Liver (tissue), 9 donors: ENCODE results near the gene GPANK1. TPM values are rescaled to one million over a fixed set of nuclear protein-coding genes. Genes with fewer than 3 reads are reported as not detected.

Experiments
- DNase-seq: peaks from one replicate; pipeline ENCODE4 v3.0.0-alpha.2; 2017; ENCODE audit warnings: low spot score
- H3K27ac ChIP-seq, 2 donors: one replicate each; pipeline ENCODE4 v1.7.0; 2013; ENCODE audit warnings: inconsistent platforms in 2 of 2, low read length in 2 of 2, control low read depth in 1 of 2, low read depth in 1 of 2, mild to moderate bottlenecking in 1 of 2
- H3K27me3 ChIP-seq, 4 donors: one replicate each; pipeline versions ENCODE4 v1.6.1 to v1.7.0; 2013; ENCODE audit warnings: low read length in 3 of 4, inconsistent platforms in 1 of 4, mild to moderate bottlenecking in 1 of 4, moderate library complexity in 1 of 4; ENCODE audit not compliant: control insufficient read depth in 4 of 4, insufficient read depth in 4 of 4
- H3K36me3 ChIP-seq, 4 donors: one replicate each; pipeline versions ENCODE4 v1.6.1 to v1.7.0; 2013; ENCODE audit warnings: low read length in 3 of 4, mild to moderate bottlenecking in 3 of 4, low read depth in 1 of 4, moderate library complexity in 1 of 4; ENCODE audit not compliant: control insufficient read depth in 4 of 4, insufficient read depth in 3 of 4
- H3K4me1 ChIP-seq, 4 donors: one replicate each; pipeline versions ENCODE4 v1.6.1 to v1.7.0; 2013; ENCODE audit warnings: low read length in 3 of 4, mild to moderate bottlenecking in 3 of 4, moderate library complexity in 1 of 4; ENCODE audit not compliant: control insufficient read depth in 4 of 4, insufficient read depth in 4 of 4
- H3K4me3 ChIP-seq, 3 donors: one replicate each; pipeline versions ENCODE4 v1.6.1 to v1.7.0; 2013; ENCODE audit warnings: low read length in 3 of 3, control low read depth in 1 of 3, low read depth in 1 of 3, mild to moderate bottlenecking in 1 of 3
- H3K9ac ChIP-seq, 2 donors: one replicate each; pipeline ENCODE4 v1.7.0; 2013; ENCODE audit warnings: low read length in 2 of 2, mild to moderate bottlenecking in 2 of 2, moderate library complexity in 2 of 2, control low read depth in 1 of 2, low read depth in 1 of 2
- H3K9me3 ChIP-seq, 4 donors: one replicate each; pipeline versions ENCODE4 v1.6.1 to v1.7.0; 2013; ENCODE audit warnings: low read length in 3 of 4; ENCODE audit not compliant: control insufficient read depth in 4 of 4
- EGR1 ChIP-seq, 2 donors: IDR thresholded peaks; 2 replicates each; pipeline ENCODE4 v1.6.1; 2016 to 2018; ENCODE audit warnings: antibody characterized with exemption in 2 of 2, low read depth in 2 of 2
- FOXA1 ChIP-seq: IDR thresholded peaks from 2 replicates; pipeline ENCODE4 v1.6.1; 2016; ENCODE audit warnings: antibody characterized with exemption
- FOXA2 ChIP-seq: IDR thresholded peaks from 2 replicates; pipeline ENCODE4 v1.6.1; 2016; ENCODE audit warnings: antibody characterized with exemption
- GABPA ChIP-seq, 2 donors: IDR thresholded peaks in 1 of 2; conservative IDR thresholded peaks in 1 of 2; 2 replicates each; pipeline ENCODE4 v1.6.1; 2016; ENCODE audit warnings: antibody characterized with exemption in 2 of 2, mild to moderate bottlenecking in 1 of 2, moderate library complexity in 1 of 2
- HNF4A ChIP-seq, 2 donors: conservative IDR thresholded peaks; 2 replicates each; pipeline ENCODE4 v1.6.1; 2016; ENCODE audit warnings: antibody characterized with exemption in 2 of 2, mild to moderate bottlenecking in 2 of 2
- HNF4G ChIP-seq: IDR thresholded peaks from 2 replicates; pipeline ENCODE4 v1.6.1; 2016; ENCODE audit warnings: antibody characterized with exemption
- JUND ChIP-seq, 2 donors: IDR thresholded peaks; 2 replicates each; pipeline ENCODE4 v1.6.1; 2016; ENCODE audit warnings: antibody characterized with exemption in 2 of 2
- NR2F2 ChIP-seq: IDR thresholded peaks from 2 replicates; pipeline ENCODE4 v1.6.1; 2016; ENCODE audit warnings: antibody characterized with exemption
- RAD21 ChIP-seq, 2 donors: IDR thresholded peaks; 2 replicates each; pipeline ENCODE4 v1.6.1; 2016; ENCODE audit warnings: antibody characterized with exemption in 2 of 2, mild to moderate bottlenecking in 2 of 2
- RXRA ChIP-seq, 2 donors: IDR thresholded peaks; 2 replicates each; pipeline ENCODE4 v1.6.1; 2017 to 2018; ENCODE audit warnings: antibody characterized with exemption in 2 of 2, mild to moderate bottlenecking in 1 of 2
- SP1 ChIP-seq: IDR thresholded peaks from 2 replicates; pipeline ENCODE4 v1.6.1; 2018; ENCODE audit warnings: antibody characterized with exemption, mild to moderate bottlenecking
- TAF1 ChIP-seq: conservative IDR thresholded peaks from 2 replicates; pipeline ENCODE4 v1.6.1; 2016; ENCODE audit warnings: antibody characterized with exemption, mild to moderate bottlenecking
- YY1 ChIP-seq: IDR thresholded peaks from 2 replicates; pipeline ENCODE4 v1.6.1; 2016; ENCODE audit warnings: antibody characterized with exemption, mild to moderate bottlenecking
- WGBS: extraction: QIAGEN DNeasy Blood & Tissue Kit; methylation state at CpG from one replicate; pipeline ENCODE4 v1.1.7; 2013; 5-methylcytosine and 5-hydroxymethylcytosine counted together
- polyA plus RNA-seq, 2 donors: library from polyadenylated mRNA; stranded (reverse) in 1 of 2; unstranded in 1 of 2; fragments of 200-250 nt in 1 of 2; fragments of >200 nt in 1 of 2; fragmentation: Nextera tagmentation in 1 of 2; extraction: Ambion mirVana in 1 of 2; gene quantifications; one replicate each; pipeline versions ENCODE4 v1.2.1 to v1.2.3, GENCODE V29; 2013 to 2015
- total RNA-seq, 2 donors: library from RNA; depleted of rRNA; stranded (reverse); fragments of >200 nt; gene quantifications; one replicate each; pipeline ENCODE4 v1.2.3, GENCODE V29; 2014
- TF ChIP-seq, protein P1 (sequence below): IDR thresholded peaks from 2 replicates; pipeline ENCODE4 v1.6.1; 2016; ENCODE audit warnings: antibody characterized with exemption
- TF ChIP-seq, protein P2 (sequence below): fragments of 150-350 bp; IDR thresholded peaks from 2 replicates; pipeline ENCODE4 v1.5.1; 2017; ENCODE audit warnings: improper control_type of control experiment, low read depth, low read length; ENCODE audit not compliant: missing input control
- TF ChIP-seq, protein P3 (sequence below): IDR thresholded peaks from 2 replicates; pipeline ENCODE4 v1.6.1; 2016; ENCODE audit warnings: antibody characterized with exemption, mild to moderate bottlenecking
- TF ChIP-seq, protein P4 (sequence below): IDR thresholded peaks from 2 replicates; pipeline ENCODE4 v1.6.1; 2016; ENCODE audit warnings: antibody characterized with exemption
- TF ChIP-seq, protein P5 (sequence below): IDR thresholded peaks from 2 replicates; pipeline ENCODE4 v1.6.1; 2016; ENCODE audit warnings: antibody characterized with exemption
- donor health status: healthy.
- donor health status: healthy.
- donor health status: healthy.
- donor health status: healthy.
- donor health status: healthy.

The GPANK1 gene
- total and polyA plus RNA-seq, 4 donors, result 7.6 to 13.9 (median 11.2) TPM

DNA sequence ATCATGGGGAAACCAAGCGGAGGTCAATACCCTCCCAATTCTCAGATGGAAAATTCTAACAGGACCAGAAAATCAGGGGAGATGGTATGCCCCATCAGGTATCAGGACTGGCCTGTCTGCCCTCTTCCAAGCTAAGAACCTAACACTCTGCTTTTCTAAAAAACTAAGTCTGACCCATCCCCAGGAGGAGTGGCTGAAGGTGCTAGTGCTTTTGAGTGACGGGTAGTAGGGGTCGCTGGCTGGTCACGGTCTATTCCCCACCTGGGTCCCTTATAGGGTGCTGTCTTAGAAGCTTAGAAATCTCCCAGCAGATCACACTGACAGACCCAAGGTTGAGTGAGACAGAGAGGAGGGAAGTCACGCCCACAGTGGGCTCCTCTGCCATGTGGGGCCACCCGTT lies 28.7 kb upstream of the GPANK1 start:
- H3K4me3 ChIP-seq, result no peak overlapping the region
- no peak overlapping the region for H3K27ac ChIP-seq
- no peaks in the 10 kb centered on the region for H3K27me3 ChIP-seq
- H3K9ac ChIP-seq, result no peak overlapping the region
- no peaks in the 10 kb centered on the region for H3K4me1 ChIP-seq
- peaks cover 8 to 68% (median 51%) of the 10 kb centered on the region in 4 donors for H3K36me3 ChIP-seq
- no peak for DNase-seq
- no peak for TF ChIP-seq JUND (IDR thresholded peaks at IDR 0.05)
- TF ChIP-seq HNF4G, result no peak
- TF ChIP-seq, protein P1, sequence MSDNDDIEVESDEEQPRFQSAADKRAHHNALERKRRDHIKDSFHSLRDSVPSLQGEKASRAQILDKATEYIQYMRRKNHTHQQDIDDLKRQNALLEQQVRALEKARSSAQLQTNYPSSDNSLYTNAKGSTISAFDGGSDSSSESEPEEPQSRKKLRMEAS, result no peak
- TF ChIP-seq, protein P2, sequence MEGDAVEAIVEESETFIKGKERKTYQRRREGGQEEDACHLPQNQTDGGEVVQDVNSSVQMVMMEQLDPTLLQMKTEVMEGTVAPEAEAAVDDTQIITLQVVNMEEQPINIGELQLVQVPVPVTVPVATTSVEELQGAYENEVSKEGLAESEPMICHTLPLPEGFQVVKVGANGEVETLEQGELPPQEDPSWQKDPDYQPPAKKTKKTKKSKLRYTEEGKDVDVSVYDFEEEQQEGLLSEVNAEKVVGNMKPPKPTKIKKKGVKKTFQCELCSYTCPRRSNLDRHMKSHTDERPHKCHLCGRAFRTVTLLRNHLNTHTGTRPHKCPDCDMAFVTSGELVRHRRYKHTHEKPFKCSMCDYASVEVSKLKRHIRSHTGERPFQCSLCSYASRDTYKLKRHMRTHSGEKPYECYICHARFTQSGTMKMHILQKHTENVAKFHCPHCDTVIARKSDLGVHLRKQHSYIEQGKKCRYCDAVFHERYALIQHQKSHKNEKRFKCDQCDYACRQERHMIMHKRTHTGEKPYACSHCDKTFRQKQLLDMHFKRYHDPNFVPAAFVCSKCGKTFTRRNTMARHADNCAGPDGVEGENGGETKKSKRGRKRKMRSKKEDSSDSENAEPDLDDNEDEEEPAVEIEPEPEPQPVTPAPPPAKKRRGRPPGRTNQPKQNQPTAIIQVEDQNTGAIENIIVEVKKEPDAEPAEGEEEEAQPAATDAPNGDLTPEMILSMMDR, result no peak
- no peak for TF ChIP-seq FOXA2
- TF ChIP-seq RXRA (IDR thresholded peaks at IDR 0.05), result no peak
- TF ChIP-seq NR2F2, result no peak
- no peak for TF ChIP-seq EGR1 (IDR thresholded peaks at IDR 0.05; ENCODE audit: low read depth in 2 of 2)
- TF ChIP-seq, protein P3, sequence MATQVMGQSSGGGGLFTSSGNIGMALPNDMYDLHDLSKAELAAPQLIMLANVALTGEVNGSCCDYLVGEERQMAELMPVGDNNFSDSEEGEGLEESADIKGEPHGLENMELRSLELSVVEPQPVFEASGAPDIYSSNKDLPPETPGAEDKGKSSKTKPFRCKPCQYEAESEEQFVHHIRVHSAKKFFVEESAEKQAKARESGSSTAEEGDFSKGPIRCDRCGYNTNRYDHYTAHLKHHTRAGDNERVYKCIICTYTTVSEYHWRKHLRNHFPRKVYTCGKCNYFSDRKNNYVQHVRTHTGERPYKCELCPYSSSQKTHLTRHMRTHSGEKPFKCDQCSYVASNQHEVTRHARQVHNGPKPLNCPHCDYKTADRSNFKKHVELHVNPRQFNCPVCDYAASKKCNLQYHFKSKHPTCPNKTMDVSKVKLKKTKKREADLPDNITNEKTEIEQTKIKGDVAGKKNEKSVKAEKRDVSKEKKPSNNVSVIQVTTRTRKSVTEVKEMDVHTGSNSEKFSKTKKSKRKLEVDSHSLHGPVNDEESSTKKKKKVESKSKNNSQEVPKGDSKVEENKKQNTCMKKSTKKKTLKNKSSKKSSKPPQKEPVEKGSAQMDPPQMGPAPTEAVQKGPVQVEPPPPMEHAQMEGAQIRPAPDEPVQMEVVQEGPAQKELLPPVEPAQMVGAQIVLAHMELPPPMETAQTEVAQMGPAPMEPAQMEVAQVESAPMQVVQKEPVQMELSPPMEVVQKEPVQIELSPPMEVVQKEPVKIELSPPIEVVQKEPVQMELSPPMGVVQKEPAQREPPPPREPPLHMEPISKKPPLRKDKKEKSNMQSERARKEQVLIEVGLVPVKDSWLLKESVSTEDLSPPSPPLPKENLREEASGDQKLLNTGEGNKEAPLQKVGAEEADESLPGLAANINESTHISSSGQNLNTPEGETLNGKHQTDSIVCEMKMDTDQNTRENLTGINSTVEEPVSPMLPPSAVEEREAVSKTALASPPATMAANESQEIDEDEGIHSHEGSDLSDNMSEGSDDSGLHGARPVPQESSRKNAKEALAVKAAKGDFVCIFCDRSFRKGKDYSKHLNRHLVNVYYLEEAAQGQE, result no peak
- no peak for TF ChIP-seq SP1
- TF ChIP-seq GABPA (IDR thresholded peaks at IDR 0.05 in 1 of 2, conservative IDR thresholded peaks at IDR 0.05 in 1 of 2), result no peak
- TF ChIP-seq HNF4A (conservative IDR thresholded peaks at IDR 0.05), result no peak
- no peak for TF ChIP-seq YY1
- TF ChIP-seq, protein P4, sequence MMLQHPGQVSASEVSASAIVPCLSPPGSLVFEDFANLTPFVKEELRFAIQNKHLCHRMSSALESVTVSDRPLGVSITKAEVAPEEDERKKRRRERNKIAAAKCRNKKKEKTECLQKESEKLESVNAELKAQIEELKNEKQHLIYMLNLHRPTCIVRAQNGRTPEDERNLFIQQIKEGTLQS, result no peak
- TF ChIP-seq, protein P5, sequence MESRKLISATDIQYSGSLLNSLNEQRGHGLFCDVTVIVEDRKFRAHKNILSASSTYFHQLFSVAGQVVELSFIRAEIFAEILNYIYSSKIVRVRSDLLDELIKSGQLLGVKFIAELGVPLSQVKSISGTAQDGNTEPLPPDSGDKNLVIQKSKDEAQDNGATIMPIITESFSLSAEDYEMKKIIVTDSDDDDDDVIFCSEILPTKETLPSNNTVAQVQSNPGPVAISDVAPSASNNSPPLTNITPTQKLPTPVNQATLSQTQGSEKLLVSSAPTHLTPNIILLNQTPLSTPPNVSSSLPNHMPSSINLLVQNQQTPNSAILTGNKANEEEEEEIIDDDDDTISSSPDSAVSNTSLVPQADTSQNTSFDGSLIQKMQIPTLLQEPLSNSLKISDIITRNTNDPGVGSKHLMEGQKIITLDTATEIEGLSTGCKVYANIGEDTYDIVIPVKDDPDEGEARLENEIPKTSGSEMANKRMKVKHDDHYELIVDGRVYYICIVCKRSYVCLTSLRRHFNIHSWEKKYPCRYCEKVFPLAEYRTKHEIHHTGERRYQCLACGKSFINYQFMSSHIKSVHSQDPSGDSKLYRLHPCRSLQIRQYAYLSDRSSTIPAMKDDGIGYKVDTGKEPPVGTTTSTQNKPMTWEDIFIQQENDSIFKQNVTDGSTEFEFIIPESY, result no peak
- no peak for TF ChIP-seq FOXA1
- TF ChIP-seq TAF1, result no peak
- no peak for TF ChIP-seq RAD21 (IDR thresholded peaks at IDR 0.05)
- WGBS, result 94% methylated on average over 6 of the region's 6 CpGs
- H3K9me3 ChIP-seq, result no peaks in the 10 kb centered on the region
